ENCODE results near the gene IDNK. TPM values are rescaled to one million over a fixed set of nuclear protein-coding genes. Genes with fewer than 3 reads are reported as not detected.
A peak's percentile ranks its signal among the peaks of the same experiment; 100 is the strongest.

IDNK gene
- total and polyA plus RNA-seq, 2 experiments from 2014 or later = 10.5 to 11.1 TPM

DNA sequence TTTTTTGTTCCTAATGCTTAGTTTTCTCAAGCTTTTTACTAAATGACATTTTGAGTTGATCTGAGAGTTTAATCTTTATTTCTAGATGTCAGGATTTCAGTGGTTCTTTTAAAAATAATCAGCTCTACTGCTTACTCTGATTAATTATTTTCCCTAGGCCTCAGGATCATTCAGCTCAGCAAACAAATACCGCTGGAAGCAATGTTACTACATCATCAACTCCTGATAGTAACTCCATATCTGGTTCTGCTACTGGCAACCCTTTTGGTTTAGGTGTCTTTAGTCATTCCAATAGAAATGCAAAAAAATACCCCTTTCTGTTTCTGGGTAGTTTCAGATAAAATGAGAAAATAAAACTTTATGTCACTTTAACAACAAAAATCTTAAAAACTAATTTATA is 5.6 kb upstream of the IDNK start:
- 47% methylated on average over 1 of the region's 1 CpG for WGBS (ENCODE audit: low lambda C conversion rate, missing lambda C conversion rate)
- TF ChIP-seq EZH2phosphoT487 (IDR thresholded peaks at IDR 0.05; ENCODE audit: low read depth, severe bottlenecking, unreplicated experiment) (no peak), EZH2 (IDR thresholded peaks at IDR 0.05; ENCODE audit: borderline replicate concordance) (no peak)
- TF ChIP-seq, protein P1, sequence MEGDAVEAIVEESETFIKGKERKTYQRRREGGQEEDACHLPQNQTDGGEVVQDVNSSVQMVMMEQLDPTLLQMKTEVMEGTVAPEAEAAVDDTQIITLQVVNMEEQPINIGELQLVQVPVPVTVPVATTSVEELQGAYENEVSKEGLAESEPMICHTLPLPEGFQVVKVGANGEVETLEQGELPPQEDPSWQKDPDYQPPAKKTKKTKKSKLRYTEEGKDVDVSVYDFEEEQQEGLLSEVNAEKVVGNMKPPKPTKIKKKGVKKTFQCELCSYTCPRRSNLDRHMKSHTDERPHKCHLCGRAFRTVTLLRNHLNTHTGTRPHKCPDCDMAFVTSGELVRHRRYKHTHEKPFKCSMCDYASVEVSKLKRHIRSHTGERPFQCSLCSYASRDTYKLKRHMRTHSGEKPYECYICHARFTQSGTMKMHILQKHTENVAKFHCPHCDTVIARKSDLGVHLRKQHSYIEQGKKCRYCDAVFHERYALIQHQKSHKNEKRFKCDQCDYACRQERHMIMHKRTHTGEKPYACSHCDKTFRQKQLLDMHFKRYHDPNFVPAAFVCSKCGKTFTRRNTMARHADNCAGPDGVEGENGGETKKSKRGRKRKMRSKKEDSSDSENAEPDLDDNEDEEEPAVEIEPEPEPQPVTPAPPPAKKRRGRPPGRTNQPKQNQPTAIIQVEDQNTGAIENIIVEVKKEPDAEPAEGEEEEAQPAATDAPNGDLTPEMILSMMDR (IDR thresholded peaks at IDR 0.05; ENCODE audit: poor library complexity) = no peak
- Histone ChIP-seq H3K9me2 (replicated peaks; ENCODE audit: insufficient read depth) (no peaks in the 10 kb centered on the region), H3K4me1 (ENCODE audit: insufficient read depth) (peaks cover 4% of the 10 kb centered on the region), H2AFZ (no peak overlapping the region), H3K27me3 (no peaks in the 10 kb centered on the region), H3K27ac (no peak overlapping the region), H3K4me2 (no peak overlapping the region), H3K4me3 (no peak overlapping the region), H3K79me2 (no peaks in the 10 kb centered on the region), H3K9me3 (ENCODE audit: low read depth) (no peaks in the 10 kb centered on the region), H3K36me3 (replicated peaks; ENCODE audit: insufficient read depth, low read depth) (no peaks in the 10 kb centered on the region), H4K20me1 (ENCODE audit: insufficient read depth, poor library complexity, severe bottlenecking) (no peaks in the 10 kb centered on the region)
- DNase-seq (ENCODE audit: low spot score) = no peak

DNA sequence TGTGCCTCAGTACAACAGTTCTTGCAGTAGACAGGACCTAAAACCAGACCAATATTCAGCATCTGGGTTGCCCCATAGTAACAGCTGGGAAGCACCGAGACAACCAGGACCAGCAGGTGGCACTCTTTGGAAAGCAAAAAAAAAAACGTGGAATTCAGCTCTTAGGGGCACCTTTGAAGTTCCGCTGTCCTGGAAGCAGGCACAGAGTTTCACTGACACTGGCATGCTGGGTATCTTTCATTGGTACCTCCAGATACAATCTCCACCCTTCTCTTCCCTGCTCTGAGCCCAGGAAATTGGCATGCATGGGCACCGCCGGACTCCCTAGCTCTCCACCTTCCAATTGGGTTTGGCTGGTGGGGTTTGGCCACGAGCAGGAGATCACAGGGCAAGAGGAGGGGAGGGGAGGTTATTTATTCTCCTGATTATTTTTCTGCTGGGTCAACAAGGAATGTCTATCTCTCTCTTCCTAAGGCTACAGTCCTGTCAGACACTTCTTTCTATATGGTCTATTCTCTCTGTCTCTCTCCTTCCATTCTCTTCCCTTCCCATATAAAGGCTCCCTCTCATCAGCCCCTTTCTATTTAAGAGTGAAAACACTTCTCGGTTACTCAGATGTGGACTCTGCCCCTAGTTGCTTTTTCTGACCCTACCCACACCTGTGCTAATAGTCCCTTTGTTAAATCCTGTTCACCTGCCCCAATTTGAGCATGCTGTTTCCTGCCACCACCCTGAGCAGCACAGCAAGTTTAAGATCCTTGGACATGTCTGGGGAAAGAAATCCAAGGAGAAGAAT is 1.9 kb upstream of the IDNK start:
- peaks cover 17% of the 10 kb centered on the region for H3K4me1 ChIP-seq (ENCODE audit: insufficient read depth)
- no peaks in the 10 kb centered on the region for H4K20me1 ChIP-seq (ENCODE audit: insufficient read depth, poor library complexity, severe bottlenecking)
- H3K4me3 ChIP-seq = no peak overlapping the region
- no peaks in the 10 kb centered on the region for H3K27me3 ChIP-seq
- TF ChIP-seq EZH2phosphoT487 (IDR thresholded peaks at IDR 0.05; ENCODE audit: low read depth, severe bottlenecking, unreplicated experiment) (no peak), EZH2 (IDR thresholded peaks at IDR 0.05; ENCODE audit: borderline replicate concordance) (no peak)
- TF ChIP-seq, protein P1 (IDR thresholded peaks at IDR 0.05; ENCODE audit: poor library complexity) = peak; percentile 68
- H3K9me2 ChIP-seq (replicated peaks; ENCODE audit: insufficient read depth) = no peaks in the 10 kb centered on the region
- WGBS (ENCODE audit: low lambda C conversion rate, missing lambda C conversion rate) = 15% methylated on average over 7 of the region's 7 CpGs
- H3K36me3 ChIP-seq (replicated peaks; ENCODE audit: insufficient read depth, low read depth) = no peaks in the 10 kb centered on the region
- H3K9me3 ChIP-seq (ENCODE audit: low read depth) = no peaks in the 10 kb centered on the region
- DNase-seq (ENCODE audit: low spot score) = peak; percentile 77
- peak overlapping the region; percentile 4 for H2AFZ ChIP-seq
- H3K4me2 ChIP-seq = peak overlapping the region; percentile 71
- H3K27ac ChIP-seq = peak overlapping the region; percentile 72
- H3K79me2 ChIP-seq = peaks cover 8% of the 10 kb centered on the region

DNA sequence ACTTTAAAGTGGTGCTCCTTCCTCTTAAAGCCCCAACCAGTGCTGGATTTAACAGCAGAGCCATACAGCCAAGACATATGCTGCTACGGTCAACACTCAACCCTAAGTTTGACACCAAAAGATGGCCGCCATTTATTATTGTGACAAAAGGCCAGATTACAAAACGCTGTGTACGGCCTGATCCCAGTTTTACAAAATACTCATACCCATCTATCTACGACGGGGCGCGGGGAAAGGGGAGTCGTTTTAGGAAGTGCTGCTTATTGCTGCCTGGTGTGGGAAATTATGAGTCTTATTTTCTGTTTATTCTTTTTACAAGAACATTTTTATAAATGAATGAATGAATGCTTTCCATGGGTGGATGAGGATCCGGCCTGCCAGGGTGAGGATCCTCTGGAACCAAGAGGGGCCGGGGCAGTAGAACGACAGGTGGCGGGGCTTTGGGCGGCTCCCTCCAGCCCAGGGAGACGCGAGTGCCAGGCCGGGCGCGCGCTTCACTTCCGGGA is 457 bp upstream of the IDNK start:
- DNase-seq (ENCODE audit: low spot score) = no peak
- H3K27me3 ChIP-seq = no peaks in the 10 kb centered on the region
- TF ChIP-seq, protein P1 (IDR thresholded peaks at IDR 0.05; ENCODE audit: poor library complexity) = no peak
- TF ChIP-seq EZH2phosphoT487 (IDR thresholded peaks at IDR 0.05; ENCODE audit: low read depth, severe bottlenecking, unreplicated experiment) (no peak), EZH2 (IDR thresholded peaks at IDR 0.05; ENCODE audit: borderline replicate concordance) (no peak)
- peak overlapping the region; percentile 98 for H3K27ac ChIP-seq
- peaks cover 17% of the 10 kb centered on the region for H3K4me1 ChIP-seq (ENCODE audit: insufficient read depth)
- H3K36me3 ChIP-seq (replicated peaks; ENCODE audit: insufficient read depth, low read depth) = no peaks in the 10 kb centered on the region
- no peaks in the 10 kb centered on the region for H3K9me3 ChIP-seq (ENCODE audit: low read depth)
- peak overlapping the region; percentile 86 for H3K4me3 ChIP-seq
- WGBS (ENCODE audit: low lambda C conversion rate, missing lambda C conversion rate) = 25% methylated on average over 20 of the region's 21 CpGs
- H3K79me2 ChIP-seq = peaks cover 8% of the 10 kb centered on the region
- H2AFZ ChIP-seq = peak overlapping the region; percentile 97
- no peaks in the 10 kb centered on the region for H4K20me1 ChIP-seq (ENCODE audit: insufficient read depth, poor library complexity, severe bottlenecking)
- H3K4me2 ChIP-seq = peak overlapping the region; percentile 87
- no peaks in the 10 kb centered on the region for H3K9me2 ChIP-seq (replicated peaks; ENCODE audit: insufficient read depth)
